HCT116 (cell line): ENCODE results near the gene KYAT1. TPM values are rescaled to one million over a fixed set of nuclear protein-coding genes. Genes with fewer than 3 reads are reported as not detected.

ENCODE experiments used
- ATAC-seq: fragments of 200-7000 bp; cut with Tn5 transposase; 2 replicates; pipeline ENCODE4 v1.9.1; 2020; ENCODE audit warnings: mild to moderate bottlenecking, moderate library complexity
- BruUV-seq: library from RNA; stranded (reverse); fragments of 400-500 nt; replicated peaks from 2 replicates; lab custom pipeline; 2021; lab: Mats Ljungman, UMichigan
- CTCF ChIA-PET: fragments of 300-600 bp; sonication (Branson Sonifier 250); formaldehyde crosslinking; loops from one replicate; lab custom pipeline; 2021; ENCODE audit warnings: antibody characterized with exemption; lab: Charles Lee
- POLR2A ChIA-PET: fragments of 300-600, 350-600 bp; sonication (Branson Sonifier 250); formaldehyde crosslinking; loops from one replicate; lab custom pipeline; 2021; ENCODE audit warnings: antibody characterized with exemption; lab: Charles Lee
- RAD21 ChIA-PET, 2 experiments: fragments of 300-600 bp; sonication (Branson Sonifier 250); formaldehyde crosslinking; loops; one replicate each; lab custom pipeline; 2023; ENCODE audit warnings: low total read pairs in 2 of 2; ENCODE audit not compliant: uncharacterized antibody in 2 of 2, unreplicated experiment in 2 of 2, low non-redundant PET in 1 of 2; lab: Charles Lee
- DNase-seq: peaks from one replicate; pipeline ENCODE4 v3.0.0-alpha.2; 2010; ENCODE audit warnings: low read depth, low spot score
- H2AFZ ChIP-seq: fragments of 200-600 bp; shearing (Covaris generic), sonication (generic); 2 replicates; pipeline ENCODE4 v1.6.1; 2017; ENCODE audit warnings: low read depth, mixed run types, mixed read lengths, antibody characterized with exemption, low read length; ENCODE audit not compliant: poor library complexity, severe bottlenecking
- H3K27ac ChIP-seq: 2 replicates; pipeline ENCODE4 v1.5.1; 2012; ENCODE audit warnings: low read depth, low read length
- H3K27me3 ChIP-seq: fragments of 200-600 bp; sonication (generic); 2 replicates; pipeline ENCODE4 v1.6.1; 2016; ENCODE audit warnings: mixed run types, low read length, mixed read lengths; ENCODE audit not compliant: insufficient read depth
- H3K36me3 ChIP-seq, 2 experiments: fragments of 200-500 bp in 1 of 2; fragments of 200-600 bp in 1 of 2; sonication (Bioruptor generic) in 1 of 2; sonication (generic) in 1 of 2; 2 replicates each; pipeline versions ENCODE4 v1.5.1 to v1.6.1; 2014 to 2016; ENCODE audit warnings: low read length in 2 of 2, inconsistent platforms in 1 of 2, mixed read lengths in 1 of 2, mixed run types in 1 of 2; ENCODE audit not compliant: insufficient read depth in 2 of 2, control insufficient read depth in 1 of 2
- H3K4me1 ChIP-seq, 2 experiments: fragments of 200-600 bp in 1 of 2; sonication (generic) in 1 of 2; 2 replicates each; pipeline versions ENCODE4 v1.5.1 to v1.6.1; 2012 to 2017; ENCODE audit warnings: low read length in 2 of 2, inconsistent platforms in 1 of 2, mild to moderate bottlenecking in 1 of 2, mixed read lengths in 1 of 2, mixed run types in 1 of 2, moderate library complexity in 1 of 2; ENCODE audit not compliant: insufficient read depth in 2 of 2, control insufficient read depth in 1 of 2
- H3K4me2 ChIP-seq: fragments of 200-600 bp; sonication (generic); 2 replicates; pipeline ENCODE4 v1.6.1; 2017; ENCODE audit warnings: mixed run types, low read length, mixed read lengths
- H3K4me3 ChIP-seq, 2 experiments: fragments of 200-600 bp in 1 of 2; sonication (generic) in 1 of 2; replicated peaks in 1 of 2; 2 replicates each; pipeline ENCODE4 v1.5.1; 2011 to 2016; ENCODE audit warnings: low read length in 2 of 2, control low read depth in 1 of 2, low read depth in 1 of 2, mild to moderate bottlenecking in 1 of 2, mixed read lengths in 1 of 2, mixed run types in 1 of 2
- H3K79me2 ChIP-seq: fragments of 200-600 bp; sonication (generic); 2 replicates; pipeline ENCODE4 v1.6.1; 2017; ENCODE audit warnings: mild to moderate bottlenecking, mixed run types, low read length, moderate library complexity, mixed read lengths; ENCODE audit not compliant: insufficient read depth
- H3K9ac ChIP-seq: fragments of 200-600 bp; sonication (generic); 2 replicates; pipeline ENCODE4 v1.6.1; 2016; ENCODE audit warnings: low read length, mixed read lengths
- H3K9me2 ChIP-seq: fragments of 200-600 bp; sonication (generic), shearing (Covaris generic); 2 replicates; pipeline ENCODE4 v1.6.1; 2017; ENCODE audit warnings: mixed run types, mild to moderate bottlenecking, moderate library complexity; ENCODE audit not compliant: insufficient read depth
- H3K9me3 ChIP-seq, 2 experiments: fragments of 200-500 bp in 1 of 2; fragments of 200-600 bp in 1 of 2; sonication (Bioruptor generic) in 1 of 2; sonication (generic) in 1 of 2; 2 replicates each; pipeline ENCODE4 v1.6.1; 2014 to 2017; ENCODE audit warnings: low read length in 2 of 2, mixed read lengths in 2 of 2, inconsistent platforms in 1 of 2, low read depth in 1 of 2, mild to moderate bottlenecking in 1 of 2, mixed run types in 1 of 2, moderate library complexity in 1 of 2; ENCODE audit not compliant: control insufficient read depth in 1 of 2, insufficient read depth in 1 of 2
- H4K20me1 ChIP-seq: fragments of 200-600 bp; sonication (generic), shearing (Covaris generic); 2 replicates; pipeline ENCODE4 v1.6.1; 2017; ENCODE audit warnings: mixed run types, mild to moderate bottlenecking, moderate library complexity; ENCODE audit not compliant: insufficient read depth
- CEBPB ChIP-seq: IDR thresholded peaks from 2 replicates; pipeline ENCODE4 v1.6.1; 2012; ENCODE audit warnings: low read depth
- EGR1 ChIP-seq: IDR thresholded peaks from 2 replicates; pipeline ENCODE4 v1.6.1; 2012; ENCODE audit warnings: low read depth
- ELF1 ChIP-seq: IDR thresholded peaks from 2 replicates; pipeline ENCODE4 v1.6.1; 2012; ENCODE audit warnings: low read depth, borderline replicate concordance
- EZH2 ChIP-seq: fragments of 200-600 bp; sonication (generic); IDR thresholded peaks from 2 replicates; pipeline ENCODE4 v1.6.1; 2017; ENCODE audit warnings: antibody characterized with exemption, mixed run types
- EZH2phosphoT487 ChIP-seq: fragments of 200-600 bp; IDR thresholded peaks from 2 replicates; pipeline ENCODE4 v1.6.1; 2018; ENCODE audit warnings: antibody characterized with exemption, borderline replicate concordance
- FOSL1 ChIP-seq: IDR thresholded peaks from 2 replicates; pipeline ENCODE4 v1.6.1; 2012; ENCODE audit warnings: low read depth
- JUND ChIP-seq: IDR thresholded peaks from 2 replicates; pipeline ENCODE4 v1.6.1; 2012
- POLR2A ChIP-seq: IDR thresholded peaks from 2 replicates; pipeline ENCODE4 v1.7.0; 2011; ENCODE audit warnings: borderline replicate concordance; ENCODE audit not compliant: insufficient read depth, insufficient read length; ENCODE audit errors: extremely low read depth
- RAD21 ChIP-seq: IDR thresholded peaks from 2 replicates; pipeline ENCODE4 v1.6.1; 2012; ENCODE audit warnings: low read depth, mild to moderate bottlenecking
- SIN3A ChIP-seq: IDR thresholded peaks from 2 replicates; pipeline ENCODE4 v1.6.1; 2012; ENCODE audit warnings: low read depth
- ZBTB33 ChIP-seq: IDR thresholded peaks from 2 replicates; pipeline ENCODE4 v1.6.1; 2011; ENCODE audit warnings: mild to moderate bottlenecking, low read length, moderate library complexity; ENCODE audit not compliant: insufficient replicate concordance; ENCODE audit errors: extremely low read depth
- ZFX ChIP-seq: fragments of 450-650 bp; IDR thresholded peaks from 2 replicates; pipeline ENCODE4 v1.6.1; 2017
- ZNF274 ChIP-seq: fragments of 200-500 bp; sonication (Bioruptor generic); IDR thresholded peaks from 2 replicates; pipeline ENCODE4 v1.6.1; 2014; ENCODE audit warnings: mild to moderate bottlenecking, low read depth, low read length, inconsistent platforms
- intact Hi-C: fragments of 100-400 bp; cut with micrococcal nuclease; formaldehyde crosslinking; loops from 2 replicates; pipeline ENCODE4 v1.10.0; 2022
- total RNA-seq: library from RNA; stranded (reverse); gene quantifications from one replicate; pipeline ENCODE4 v1.2.1, GENCODE V29; 2021; ENCODE audit not compliant: unreplicated experiment
- TF ChIP-seq, protein P1 (sequence below), 3 experiments: fragments of 200-600 bp in 1 of 3; sonication (generic) in 1 of 3; IDR thresholded peaks in 2 of 3; conservative IDR thresholded peaks in 1 of 3; 2 replicates each; pipeline ENCODE4 v1.5.1; 2012 to 2017; ENCODE audit warnings: low read depth in 2 of 3, low read length in 2 of 3, antibody characterized with exemption in 1 of 3, borderline replicate concordance in 1 of 3, control low read depth in 1 of 3, mild to moderate bottlenecking in 1 of 3, mixed read lengths in 1 of 3, mixed run types in 1 of 3, moderate library complexity in 1 of 3; ENCODE audit not compliant: insufficient read depth in 1 of 3

The KYAT1 gene
- total RNA-seq, 1 experiment from 2014 or later, result 10.1 TPM

GRCh38 chr9:128885376-128885775 is 3.6 kb upstream of the KYAT1 start:
- Histone ChIP-seq H3K79me2 (peaks cover 35% of the 10 kb centered on the region), H3K27ac (no peak overlapping the region)
- CTCF ChIA-PET, result no interaction called here

DNA sequence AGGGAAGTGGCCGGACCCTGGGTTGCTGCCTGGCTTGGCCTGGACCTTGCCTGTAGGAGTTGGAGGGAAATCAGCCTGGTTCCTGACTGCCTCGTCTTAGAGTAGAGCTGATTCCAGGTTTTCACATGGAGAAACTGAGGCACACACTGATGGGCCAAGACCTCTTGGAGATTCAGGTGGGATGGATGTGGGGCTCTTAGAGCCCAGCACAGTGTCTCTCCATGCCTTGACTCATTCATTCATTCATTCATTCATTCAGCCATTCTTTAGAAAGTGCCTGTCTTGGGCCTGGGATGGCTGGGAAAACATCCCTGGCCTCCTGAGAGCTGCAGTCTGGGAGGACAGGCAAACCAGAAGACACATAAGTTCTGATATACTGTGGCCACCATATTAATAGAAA is 2.4 kb upstream of the KYAT1 start:
- Histone ChIP-seq H3K36me3 (peaks cover 5 to 7% of the 10 kb centered on the region in 2 experiments; a peak in 3 of 4 replicates), H3K9me2 (no peaks in the 10 kb centered on the region), H3K4me3 (no peak overlapping the region), H4K20me1 (no peaks in the 10 kb centered on the region), H3K4me2 (peak overlapping the region; percentile 99; the same call in 1 of the 2 replicates), H3K79me2 (peaks cover 35% of the 10 kb centered on the region)
- RAD21 ChIA-PET, result no interaction called here
- BruUV-seq, result no TSS peak
- DNase-seq, result no peak
- no peak for ATAC-seq
- TF ChIP-seq FOSL1 (no peak), ELF1 (no peak), CEBPB (no peak), POLR2A (no peak), EZH2 (no peak), SIN3A (no peak), RAD21 (no peak), EZH2phosphoT487 (no peak), ZFX (no peak), JUND (no peak), ZNF274 (no peak)
- TF ChIP-seq, protein P1, sequence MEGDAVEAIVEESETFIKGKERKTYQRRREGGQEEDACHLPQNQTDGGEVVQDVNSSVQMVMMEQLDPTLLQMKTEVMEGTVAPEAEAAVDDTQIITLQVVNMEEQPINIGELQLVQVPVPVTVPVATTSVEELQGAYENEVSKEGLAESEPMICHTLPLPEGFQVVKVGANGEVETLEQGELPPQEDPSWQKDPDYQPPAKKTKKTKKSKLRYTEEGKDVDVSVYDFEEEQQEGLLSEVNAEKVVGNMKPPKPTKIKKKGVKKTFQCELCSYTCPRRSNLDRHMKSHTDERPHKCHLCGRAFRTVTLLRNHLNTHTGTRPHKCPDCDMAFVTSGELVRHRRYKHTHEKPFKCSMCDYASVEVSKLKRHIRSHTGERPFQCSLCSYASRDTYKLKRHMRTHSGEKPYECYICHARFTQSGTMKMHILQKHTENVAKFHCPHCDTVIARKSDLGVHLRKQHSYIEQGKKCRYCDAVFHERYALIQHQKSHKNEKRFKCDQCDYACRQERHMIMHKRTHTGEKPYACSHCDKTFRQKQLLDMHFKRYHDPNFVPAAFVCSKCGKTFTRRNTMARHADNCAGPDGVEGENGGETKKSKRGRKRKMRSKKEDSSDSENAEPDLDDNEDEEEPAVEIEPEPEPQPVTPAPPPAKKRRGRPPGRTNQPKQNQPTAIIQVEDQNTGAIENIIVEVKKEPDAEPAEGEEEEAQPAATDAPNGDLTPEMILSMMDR (IDR thresholded peaks at IDR 0.05 in 2 of 3, conservative IDR thresholded peaks at IDR 0.05 in 1 of 3; ENCODE audit: borderline replicate concordance in 1 of 3, insufficient read depth in 1 of 3, low read depth in 2 of 3, low read length in 2 of 3), result no peak
- TF ChIP-seq, all 23 proteins: peak for 0
- Histone ChIP-seq H2AFZ (no peak overlapping the region), H3K27ac (no peak overlapping the region), H3K27me3 (no peaks in the 10 kb centered on the region), H3K4me1 (peaks cover 7 to 25% of the 10 kb centered on the region in 2 experiments; a peak in 2 of 4 replicates), H3K9ac (no peak overlapping the region), H3K9me3 (no peaks in the 10 kb centered on the region)
- intact Hi-C loops, result loop anchor here (5.0 kb wide), 2 partner anchors 152 to 247 kb away; no protein-coding TSS in a partner anchor
- ChIA-PET CTCF (no interaction called here), POLR2A (no interaction called here)

More at GRCh38 chr9:128885376-128885775, 3.6 kb upstream of the KYAT1 start:
- Histone ChIP-seq H3K4me1 (peaks cover 3 to 14% of the 10 kb centered on the region in 2 experiments; a peak in 2 of 4 replicates), H3K4me2 (no peak overlapping the region), H3K27me3 (no peaks in the 10 kb centered on the region), H3K9me2 (no peaks in the 10 kb centered on the region), H3K9me3 (no peaks in the 10 kb centered on the region), H3K9ac (no peak overlapping the region), H3K4me3 (no peak overlapping the region), H2AFZ (no peak overlapping the region), H4K20me1 (no peaks in the 10 kb centered on the region), H3K36me3 (peaks cover 5 to 7% of the 10 kb centered on the region in 2 experiments; a peak in 3 of 4 replicates)
- intact Hi-C loops, result no loop called here
- BruUV-seq, result no TSS peak
- ChIA-PET RAD21 (no interaction called here), POLR2A (no interaction called here)
- no peak for TF ChIP-seq EZH2phosphoT487
- no peak for TF ChIP-seq JUND
- TF ChIP-seq POLR2A, result no peak
- no peak for TF ChIP-seq EGR1
- no peak for TF ChIP-seq EZH2
- no peak for TF ChIP-seq ZBTB33
- no peak for TF ChIP-seq ZFX
- DNase-seq (no peak), ATAC-seq (no peak)
